NB4 (cell line): Measurements from ENCODE around the gene AMBRA1.

Source experiments
- POLR2A ChIP-seq: IDR thresholded peaks from 2 replicates; pipeline ENCODE4 v1.6.1; 2011; ENCODE audit warnings: mild to moderate bottlenecking; ENCODE audit not compliant: insufficient read length; ENCODE audit errors: extremely low read depth
- TF ChIP-seq, protein P1 (sequence below): IDR thresholded peaks from one replicate; pipeline ENCODE4 v1.5.1; 2012; ENCODE audit warnings: low read depth, low read length

DNA sequence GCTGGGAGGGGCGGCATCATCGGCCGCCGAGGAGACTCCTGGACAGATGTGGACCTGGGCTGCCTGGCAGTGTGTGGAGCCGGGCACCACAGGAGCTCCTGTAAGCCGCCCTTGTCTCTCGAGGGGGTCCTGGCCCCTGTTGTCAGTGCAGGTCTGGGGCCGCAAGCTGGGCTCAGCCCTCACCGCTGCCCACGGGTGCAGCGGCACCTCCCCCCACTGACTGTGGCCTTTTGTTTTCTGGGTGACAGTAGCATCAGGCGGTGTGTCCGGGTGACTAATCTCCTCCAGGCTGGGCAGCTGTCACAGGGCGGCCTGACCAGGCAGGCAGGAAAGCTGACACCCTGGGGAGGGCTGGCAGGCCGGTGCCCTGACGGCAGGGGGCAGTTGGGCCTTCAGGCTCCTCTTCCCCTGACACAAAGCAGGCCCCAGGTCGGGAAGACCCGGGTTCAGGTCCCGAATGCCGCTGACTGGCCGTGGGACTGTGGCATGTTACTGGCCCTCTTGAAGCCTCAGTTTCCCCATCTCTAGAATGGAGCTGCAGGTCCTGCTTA, 230.3 kb downstream of the AMBRA1 start:
- TF ChIP-seq, protein P1, sequence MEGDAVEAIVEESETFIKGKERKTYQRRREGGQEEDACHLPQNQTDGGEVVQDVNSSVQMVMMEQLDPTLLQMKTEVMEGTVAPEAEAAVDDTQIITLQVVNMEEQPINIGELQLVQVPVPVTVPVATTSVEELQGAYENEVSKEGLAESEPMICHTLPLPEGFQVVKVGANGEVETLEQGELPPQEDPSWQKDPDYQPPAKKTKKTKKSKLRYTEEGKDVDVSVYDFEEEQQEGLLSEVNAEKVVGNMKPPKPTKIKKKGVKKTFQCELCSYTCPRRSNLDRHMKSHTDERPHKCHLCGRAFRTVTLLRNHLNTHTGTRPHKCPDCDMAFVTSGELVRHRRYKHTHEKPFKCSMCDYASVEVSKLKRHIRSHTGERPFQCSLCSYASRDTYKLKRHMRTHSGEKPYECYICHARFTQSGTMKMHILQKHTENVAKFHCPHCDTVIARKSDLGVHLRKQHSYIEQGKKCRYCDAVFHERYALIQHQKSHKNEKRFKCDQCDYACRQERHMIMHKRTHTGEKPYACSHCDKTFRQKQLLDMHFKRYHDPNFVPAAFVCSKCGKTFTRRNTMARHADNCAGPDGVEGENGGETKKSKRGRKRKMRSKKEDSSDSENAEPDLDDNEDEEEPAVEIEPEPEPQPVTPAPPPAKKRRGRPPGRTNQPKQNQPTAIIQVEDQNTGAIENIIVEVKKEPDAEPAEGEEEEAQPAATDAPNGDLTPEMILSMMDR = no peak
- TF ChIP-seq POLR2A = no peak
